Nephron (organoid): ENCODE measurements around the gene UBE2J1.
A peak's percentile ranks its signal among the peaks of the same experiment; 100 is the strongest.

ENCODE experiments used
- H3K27ac Mint-ChIP-seq, 3 experiments: 2 replicates each; pipeline ENCODE4 v1.8.0; 2020; ENCODE audit warnings: mixed read lengths in 3 of 3, mild to moderate bottlenecking in 2 of 3, moderate library complexity in 1 of 3
- H3K27me3 Mint-ChIP-seq: 2 replicates; pipeline ENCODE4 v1.8.0; 2021; ENCODE audit warnings: low read depth, mild to moderate bottlenecking, moderate library complexity, mixed read lengths
- H3K36me3 Mint-ChIP-seq: 2 replicates; pipeline ENCODE4 v1.8.0; 2020; ENCODE audit warnings: low read depth, mixed read lengths
- H3K4me1 Mint-ChIP-seq: 2 replicates; pipeline ENCODE4 v1.8.0; 2020; ENCODE audit warnings: mixed read lengths
- H3K4me3 Mint-ChIP-seq, 3 experiments: 2 replicates each; pipeline ENCODE4 v1.8.0; 2020; ENCODE audit warnings: mild to moderate bottlenecking in 3 of 3, mixed read lengths in 3 of 3, moderate library complexity in 2 of 3
- H3K9me3 Mint-ChIP-seq: 2 replicates; pipeline ENCODE4 v1.8.0; 2020; ENCODE audit warnings: mixed read lengths
- TF ChIP-seq, protein P1 (sequence below), 3 experiments: fragments of 200-600 bp; sonication (generic); IDR thresholded peaks; one replicate each; pipeline ENCODE4 v1.5.0; 2021; ENCODE audit warnings: antibody characterized with exemption in 3 of 3; ENCODE audit not compliant: unreplicated experiment in 3 of 3

The UBE2J1 gene

DNA sequence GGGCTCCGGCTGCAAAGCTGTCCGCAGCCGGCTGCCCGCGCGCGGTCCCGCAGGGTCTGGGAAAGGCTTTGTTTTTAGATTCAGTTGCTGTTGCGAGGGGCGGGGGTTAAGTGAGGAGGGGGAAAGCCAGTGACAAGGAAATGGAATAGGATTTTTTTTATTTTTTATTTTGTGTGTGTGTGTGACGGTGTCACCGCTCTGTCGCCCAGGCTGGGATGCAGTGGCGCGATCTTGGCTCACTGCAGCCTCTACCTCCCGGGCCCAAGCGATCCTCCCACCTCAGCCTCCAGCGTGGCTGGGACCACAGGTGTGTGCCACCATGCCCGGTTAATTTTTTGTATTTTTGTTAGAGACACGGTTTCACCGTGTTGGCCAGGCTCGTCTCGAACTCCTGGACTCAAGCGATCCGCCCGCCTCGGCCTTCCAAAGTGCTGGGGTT is 615 bp upstream of the UBE2J1 start:
- peaks cover 7% of the 10 kb centered on the region for H3K36me3 Mint-ChIP-seq
- H3K9me3 Mint-ChIP-seq, result no peaks in the 10 kb centered on the region
- peaks cover 51% of the 10 kb centered on the region for H3K4me1 Mint-ChIP-seq
- H3K4me3 Mint-ChIP-seq, result peak overlapping the region; percentile 75 to 91 (median 85)
- H3K27ac Mint-ChIP-seq, result peak overlapping the region; percentile 93 to 98 (median 95)
- TF ChIP-seq, protein P1, sequence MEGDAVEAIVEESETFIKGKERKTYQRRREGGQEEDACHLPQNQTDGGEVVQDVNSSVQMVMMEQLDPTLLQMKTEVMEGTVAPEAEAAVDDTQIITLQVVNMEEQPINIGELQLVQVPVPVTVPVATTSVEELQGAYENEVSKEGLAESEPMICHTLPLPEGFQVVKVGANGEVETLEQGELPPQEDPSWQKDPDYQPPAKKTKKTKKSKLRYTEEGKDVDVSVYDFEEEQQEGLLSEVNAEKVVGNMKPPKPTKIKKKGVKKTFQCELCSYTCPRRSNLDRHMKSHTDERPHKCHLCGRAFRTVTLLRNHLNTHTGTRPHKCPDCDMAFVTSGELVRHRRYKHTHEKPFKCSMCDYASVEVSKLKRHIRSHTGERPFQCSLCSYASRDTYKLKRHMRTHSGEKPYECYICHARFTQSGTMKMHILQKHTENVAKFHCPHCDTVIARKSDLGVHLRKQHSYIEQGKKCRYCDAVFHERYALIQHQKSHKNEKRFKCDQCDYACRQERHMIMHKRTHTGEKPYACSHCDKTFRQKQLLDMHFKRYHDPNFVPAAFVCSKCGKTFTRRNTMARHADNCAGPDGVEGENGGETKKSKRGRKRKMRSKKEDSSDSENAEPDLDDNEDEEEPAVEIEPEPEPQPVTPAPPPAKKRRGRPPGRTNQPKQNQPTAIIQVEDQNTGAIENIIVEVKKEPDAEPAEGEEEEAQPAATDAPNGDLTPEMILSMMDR (IDR thresholded peaks at IDR 0.05; ENCODE audit: unreplicated experiment in 3 of 3), result no peak
- H3K27me3 Mint-ChIP-seq, result peaks cover 6% of the 10 kb centered on the region

DNA sequence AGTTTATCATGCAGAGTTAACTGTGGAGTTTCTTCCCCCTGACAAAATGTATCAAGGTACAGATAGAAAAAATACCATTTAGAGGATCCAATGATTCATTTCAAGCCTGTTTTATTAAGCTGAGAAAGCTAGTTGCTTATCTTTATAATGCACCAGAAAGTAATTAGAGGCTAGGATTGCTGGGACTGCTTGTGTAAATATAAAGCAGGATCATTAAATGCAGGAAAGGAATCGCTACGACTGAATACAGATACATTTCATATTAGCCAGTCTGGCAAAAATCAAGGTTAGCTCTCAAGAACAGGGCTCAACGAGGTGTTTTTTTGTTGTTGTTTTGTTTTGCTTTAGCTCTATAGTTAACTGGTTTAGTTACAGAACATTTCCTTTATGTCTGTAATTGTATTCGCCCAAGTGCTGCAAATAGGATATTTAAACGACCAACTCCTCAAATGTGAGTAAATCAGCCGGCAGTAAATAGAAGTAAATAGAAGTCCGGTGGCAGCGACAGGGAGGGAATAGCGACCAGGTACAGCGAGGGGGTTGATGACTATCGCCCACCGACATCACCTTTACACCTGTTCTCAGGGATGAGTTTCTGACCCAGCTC is 748 bp downstream of the UBE2J1 start:
- H3K4me3 Mint-ChIP-seq, result peak overlapping the region; percentile 92 to 98 (median 97)
- TF ChIP-seq, protein P1 (IDR thresholded peaks at IDR 0.05; ENCODE audit: unreplicated experiment in 3 of 3), result no peak
- no peaks in the 10 kb centered on the region for H3K27me3 Mint-ChIP-seq

DNA sequence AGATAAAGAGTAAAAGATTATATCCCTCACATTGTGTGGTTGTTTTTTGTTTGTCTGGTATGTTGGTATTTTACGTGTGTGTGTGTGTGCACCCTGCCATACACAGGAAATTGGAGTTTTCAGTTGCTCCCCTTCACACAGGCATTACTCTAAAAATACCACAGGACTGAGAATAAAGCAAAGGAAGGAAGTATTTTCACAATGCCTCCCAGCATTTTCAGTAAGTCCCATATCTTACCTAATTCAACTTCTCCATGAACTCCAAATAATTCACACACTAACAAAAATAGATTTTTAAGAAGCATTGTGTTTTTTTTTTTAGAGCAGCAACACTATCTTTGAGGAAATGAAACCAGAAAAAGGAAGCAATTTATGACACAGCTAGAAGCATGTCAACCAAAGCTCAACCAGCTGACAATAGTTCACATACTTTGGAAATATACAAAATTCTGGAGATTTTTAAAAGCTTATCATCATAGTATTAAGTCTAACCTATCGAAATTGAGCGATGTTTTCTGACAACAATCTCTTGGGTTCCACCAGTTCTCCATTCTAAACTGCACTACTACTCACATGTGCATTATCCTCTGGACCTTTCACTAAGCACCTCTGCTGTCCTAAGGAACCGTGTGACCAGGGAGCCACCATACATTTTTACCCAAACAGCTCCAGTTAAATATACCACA is 2.1 kb downstream of the UBE2J1 start:
- peak overlapping the region; percentile 92 to 98 (median 97) for H3K4me3 Mint-ChIP-seq
- H3K9me3 Mint-ChIP-seq, result no peaks in the 10 kb centered on the region
- peaks cover 7% of the 10 kb centered on the region for H3K36me3 Mint-ChIP-seq
- H3K27ac Mint-ChIP-seq, result peak overlapping the region; percentile 98 to 100 (median 99)
- no peaks in the 10 kb centered on the region for H3K27me3 Mint-ChIP-seq
- TF ChIP-seq, protein P1 (IDR thresholded peaks at IDR 0.05; ENCODE audit: unreplicated experiment in 3 of 3), result no peak
- peaks cover 60% of the 10 kb centered on the region for H3K4me1 Mint-ChIP-seq

More for the DNA sequence above, 748 bp downstream of the UBE2J1 start:
- H3K4me1 Mint-ChIP-seq, result peaks cover 52% of the 10 kb centered on the region
- H3K36me3 Mint-ChIP-seq, result peaks cover 7% of the 10 kb centered on the region
- H3K27ac Mint-ChIP-seq, result peak overlapping the region; percentile 98 to 100 (median 99)
- no peaks in the 10 kb centered on the region for H3K9me3 Mint-ChIP-seq

DNA sequence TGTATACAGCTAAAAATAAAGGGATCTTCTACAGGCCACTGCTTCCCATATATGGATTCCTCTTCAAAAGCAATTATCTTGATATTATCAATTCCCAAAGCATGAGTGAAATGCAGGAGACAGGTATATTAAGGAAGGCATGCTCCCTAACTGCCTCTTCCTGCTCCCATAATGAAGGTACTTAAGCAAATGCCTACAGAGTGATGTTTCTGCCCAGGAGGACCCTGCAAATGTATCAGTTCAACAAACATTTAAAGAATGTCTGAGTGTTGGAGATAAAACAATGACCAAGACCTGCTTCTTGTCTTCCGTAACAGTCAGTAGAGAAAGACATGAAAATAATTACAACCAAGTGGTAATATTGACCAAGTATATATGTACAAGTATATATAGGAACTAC is 4.2 kb downstream of the UBE2J1 start:
- Mint-ChIP-seq H3K4me3 (peak overlapping the region; percentile 3 to 42 (median 21)), H3K27me3 (no peaks in the 10 kb centered on the region), H3K4me1 (peaks cover 54% of the 10 kb centered on the region), H3K9me3 (no peaks in the 10 kb centered on the region), H3K36me3 (peaks cover 7% of the 10 kb centered on the region), H3K27ac (peak overlapping the region; percentile 8 to 84 (median 47))
- TF ChIP-seq, protein P1 (IDR thresholded peaks at IDR 0.05; ENCODE audit: unreplicated experiment in 3 of 3), result no peak

DNA sequence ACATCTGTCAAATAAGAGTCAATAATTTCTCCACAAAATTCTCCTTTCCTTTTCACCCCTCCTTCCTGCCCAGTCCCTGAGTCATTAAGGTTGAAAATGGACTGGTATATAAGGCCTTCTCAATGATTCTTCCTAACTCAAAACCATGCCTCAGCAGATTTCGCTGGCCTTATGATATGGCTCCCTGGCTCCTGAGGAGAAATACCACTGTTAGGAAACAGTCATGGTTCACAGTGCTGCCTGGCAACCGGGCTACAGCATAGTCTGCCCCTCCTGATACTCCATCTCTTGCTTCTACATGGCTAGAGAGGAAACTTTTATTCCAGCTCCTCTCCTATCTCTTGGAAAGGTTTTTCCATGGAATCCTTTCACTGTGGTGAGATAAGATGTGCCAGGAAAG is 4.7 kb downstream of the UBE2J1 start:
- TF ChIP-seq, protein P1 (IDR thresholded peaks at IDR 0.05; ENCODE audit: unreplicated experiment in 3 of 3), result no peak
- H3K27ac Mint-ChIP-seq, result peak overlapping the region; percentile 18 to 89 (median 84)
- H3K36me3 Mint-ChIP-seq, result peaks cover 7% of the 10 kb centered on the region
- peak overlapping the region in 1 of 3 experiments; percentile 37 for H3K4me3 Mint-ChIP-seq
- H3K4me1 Mint-ChIP-seq, result peaks cover 53% of the 10 kb centered on the region
- H3K27me3 Mint-ChIP-seq, result no peaks in the 10 kb centered on the region
- no peaks in the 10 kb centered on the region for H3K9me3 Mint-ChIP-seq
